Thyroid gland (tissue), 4 donors: ENCODE measurements around the gene ARHGAP12.

Experiments
- POLR2A ChIP-seq, 2 donors: fragments of 450-650 bp; IDR thresholded peaks; one replicate each; pipeline ENCODE4 v1.6.1; 2017; ENCODE audit warnings: antibody characterized with exemption in 2 of 2, mild to moderate bottlenecking in 2 of 2, moderate library complexity in 1 of 2
- TF ChIP-seq, protein P1 (sequence below), 6 experiments: fragments of 200-600 bp in 3 of 6; fragments of 450-650 bp in 3 of 6; sonication (generic) in 3 of 6; IDR thresholded peaks; one replicate each; pipeline ENCODE4 v1.5.1; 2016 to 2019; ENCODE audit warnings: antibody characterized with exemption in 6 of 6, mild to moderate bottlenecking in 2 of 6, inconsistent platforms in 1 of 6, moderate library complexity in 1 of 6

GRCh38 chr10:31820096-31820495 lies 108.5 kb downstream of the ARHGAP12 start:
- TF ChIP-seq, protein P1, sequence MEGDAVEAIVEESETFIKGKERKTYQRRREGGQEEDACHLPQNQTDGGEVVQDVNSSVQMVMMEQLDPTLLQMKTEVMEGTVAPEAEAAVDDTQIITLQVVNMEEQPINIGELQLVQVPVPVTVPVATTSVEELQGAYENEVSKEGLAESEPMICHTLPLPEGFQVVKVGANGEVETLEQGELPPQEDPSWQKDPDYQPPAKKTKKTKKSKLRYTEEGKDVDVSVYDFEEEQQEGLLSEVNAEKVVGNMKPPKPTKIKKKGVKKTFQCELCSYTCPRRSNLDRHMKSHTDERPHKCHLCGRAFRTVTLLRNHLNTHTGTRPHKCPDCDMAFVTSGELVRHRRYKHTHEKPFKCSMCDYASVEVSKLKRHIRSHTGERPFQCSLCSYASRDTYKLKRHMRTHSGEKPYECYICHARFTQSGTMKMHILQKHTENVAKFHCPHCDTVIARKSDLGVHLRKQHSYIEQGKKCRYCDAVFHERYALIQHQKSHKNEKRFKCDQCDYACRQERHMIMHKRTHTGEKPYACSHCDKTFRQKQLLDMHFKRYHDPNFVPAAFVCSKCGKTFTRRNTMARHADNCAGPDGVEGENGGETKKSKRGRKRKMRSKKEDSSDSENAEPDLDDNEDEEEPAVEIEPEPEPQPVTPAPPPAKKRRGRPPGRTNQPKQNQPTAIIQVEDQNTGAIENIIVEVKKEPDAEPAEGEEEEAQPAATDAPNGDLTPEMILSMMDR (IDR thresholded peaks at IDR 0.05) = no peak
- no peak for TF ChIP-seq POLR2A (IDR thresholded peaks at IDR 0.05)
